H1 (cell line): ENCODE data around the gene UROC1. TPM values are rescaled to one million over a fixed set of nuclear protein-coding genes. Genes with fewer than 3 reads are reported as not detected.

ENCODE experiments used
- CREB1 ChIP-seq: IDR thresholded peaks from 2 replicates; pipeline ENCODE4 v1.6.1; 2012; ENCODE audit warnings: inconsistent platforms
- CTBP2 ChIP-seq: IDR thresholded peaks from 2 replicates; pipeline ENCODE4 v1.7.0; 2011; ENCODE audit warnings: borderline replicate concordance, mild to moderate bottlenecking, moderate library complexity, mixed read lengths, low read length; ENCODE audit not compliant: insufficient read depth, insufficient read length
- SRF ChIP-seq: IDR thresholded peaks from 2 replicates; pipeline ENCODE4 v1.6.1; 2011; ENCODE audit warnings: mild to moderate bottlenecking, low read depth, low read length, moderate library complexity
- polyA plus RNA-seq, 7 experiments: library from polyadenylated mRNA; depleted of rRNA in 3 of 7; stranded (reverse) in 5 of 7; unstranded in 2 of 7; fragments of >200 nt in 5 of 7; fragments of 200-250 nt in 2 of 7; gene quantifications; 1 replicate in 5 of 7; 2 replicates in 1 of 7; 4 replicates in 1 of 7; pipeline versions ENCODE4 v1.2.1 to v1.2.3, GENCODE V29; 2011 to 2013; ENCODE audit warnings: missing spikeins in 2 of 7, mixed read lengths in 2 of 7
- total RNA-seq: library from RNA; stranded (reverse); fragmentation: NEBNext Ultra II Directional; extraction: Animal tissue kit (Norgen Biotek cat#: 25700); gene quantifications from 2 replicates; pipeline ENCODE4 v1.2.1, GENCODE V29; 2021
- TF ChIP-seq, protein P1 (sequence below): IDR thresholded peaks from 2 replicates; pipeline ENCODE4 v1.6.1; 2012; ENCODE audit warnings: inconsistent platforms

UROC1 gene
- total and polyA plus RNA-seq, 2 of the 8 experiments (the other 6 are each of a cell fraction or from before 2014, with no cell fraction given) = 0.03 TPM; not detected in 1

DNA sequence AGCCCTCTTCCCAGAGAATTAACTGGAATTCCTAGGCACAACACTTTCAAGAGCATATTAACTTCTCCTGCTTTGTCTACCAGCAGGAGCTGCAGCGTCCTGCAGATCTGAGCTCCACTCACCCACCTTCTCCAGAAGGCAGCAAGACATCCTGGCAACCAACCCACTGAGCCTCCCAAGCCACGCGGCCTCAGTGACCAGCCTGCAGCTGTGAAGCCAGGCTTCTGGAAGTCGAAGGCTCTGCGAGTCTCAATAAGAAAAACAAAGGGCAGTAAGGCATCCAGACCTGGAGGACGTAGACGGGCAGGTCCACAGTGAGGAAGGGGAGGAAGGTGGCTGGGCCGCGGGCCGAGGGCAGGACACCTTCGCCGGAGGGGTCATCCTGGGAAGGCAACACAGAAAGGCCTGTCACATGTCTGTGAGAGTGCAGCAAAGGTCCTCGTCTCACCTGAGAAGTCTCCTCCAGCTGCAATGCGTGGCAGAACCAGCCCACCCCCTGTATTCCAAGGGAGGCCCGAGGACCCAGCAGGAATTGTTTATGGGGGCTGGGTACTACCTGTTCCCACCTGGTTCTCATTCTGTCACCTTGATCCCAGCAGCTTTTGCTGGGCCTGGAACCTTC lies 78.1 kb downstream of the UROC1 start (continued):
- TF ChIP-seq SRF (no peak), CREB1 (no peak), CTBP2 (no peak)
- TF ChIP-seq, protein P1, sequence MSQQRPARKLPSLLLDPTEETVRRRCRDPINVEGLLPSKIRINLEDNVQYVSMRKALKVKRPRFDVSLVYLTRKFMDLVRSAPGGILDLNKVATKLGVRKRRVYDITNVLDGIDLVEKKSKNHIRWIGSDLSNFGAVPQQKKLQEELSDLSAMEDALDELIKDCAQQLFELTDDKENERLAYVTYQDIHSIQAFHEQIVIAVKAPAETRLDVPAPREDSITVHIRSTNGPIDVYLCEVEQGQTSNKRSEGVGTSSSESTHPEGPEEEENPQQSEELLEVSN = no peak
